Hematopoietic multipotent progenitor cell treated with erythropoietin and hydrocortisone succinate and interleukin-3 and kit ligand, for 17 days (in vitro differentiated cells): ENCODE measurements around the gene HMBS.
"Not testable (repeated sequence)": the region's sequence is repeated elsewhere in the genome, so short reads cannot be mapped to it uniquely, and the experiment has no call there.

Source experiments
- DNase-seq: peaks from one replicate; pipeline ENCODE4 v3.0.0-alpha.2; 2015; ENCODE audit warnings: low spot score

Gene HMBS

GRCh38 chr11:119100994-119101758 lies 16.5 kb downstream of the HMBS start:
- DNase-seq: no peak

GRCh38 chr11:119101759-119102423 lies 17.2 kb downstream of the HMBS start, which contains the start of gene DPAGT1:
TSS of gene DPAGT1 (minus strand) at chr11:119101853. CDS start at chr11:119101655, 198 bp downstream.
- DNase-seq: peak; percentile 94

- DNase-seq: not testable (repeated sequence)
These were observed 18.5 kb downstream of the HMBS start for GRCh38 chr11:119103161-119103664.

GRCh38 chr11:119103793-119104192 lies 19.1 kb downstream of the HMBS start:
- no peak for DNase-seq

GRCh38 chr11:119106564-119107537 lies 22.2 kb downstream of the HMBS start, which contains the start of gene C2CD2L:
TSS of gene C2CD2L (plus strand) at chr11:119107344. CDS start at chr11:119107742, 398 bp downstream.
- peak; percentile 95 for DNase-seq

GRCh38 chr11:119107538-119108145 lies 23.0 kb downstream of the HMBS start:
- DNase-seq: peak; percentile 37

GRCh38 chr11:119108146-119108856 lies 23.6 kb downstream of the HMBS start:
- DNase-seq: peak; percentile 44

GRCh38 chr11:119108857-119109221 lies 24.2 kb downstream of the HMBS start:
- DNase-seq: no peak

GRCh38 chr11:119109843-119110242 lies 25.2 kb downstream of the HMBS start:
- DNase-seq: no peak

- DNase-seq: no peak
These were observed 25.8 kb downstream of the HMBS start for GRCh38 chr11:119110439-119110838.

- DNase-seq: no peak
These were observed 26.8 kb downstream of the HMBS start for GRCh38 chr11:119111361-119111925.

- DNase-seq: no peak
These were observed 27.8 kb downstream of the HMBS start for GRCh38 chr11:119112314-119113020.

GRCh38 chr11:119113716-119114115 lies 29.0 kb downstream of the HMBS start:
- no peak for DNase-seq

GRCh38 chr11:119114351-119114750 lies 29.7 kb downstream of the HMBS start:
- no peak for DNase-seq

- no peak for DNase-seq
These were observed 31.0 kb downstream of the HMBS start for GRCh38 chr11:119115484-119116234.

GRCh38 chr11:119116235-119116594 lies 31.5 kb downstream of the HMBS start:
- DNase-seq: no peak

- DNase-seq: no peak
These were observed 31.9 kb downstream of the HMBS start for GRCh38 chr11:119116601-119117000.

- DNase-seq: no peak
These were observed 32.5 kb downstream of the HMBS start for GRCh38 chr11:119117004-119117706.

- no peak for DNase-seq
These were observed 33.5 kb downstream of the HMBS start for GRCh38 chr11:119118227-119118626.
